ENCODE data around the gene HOXC12. TPM values are rescaled to one million over a fixed set of nuclear protein-coding genes. Genes with fewer than 3 reads are reported as not detected.
A peak's percentile ranks its signal among the peaks of the same experiment; 100 is the strongest.

HOXC12 gene
- total and polyA plus RNA-seq, 3 experiments from 2014 or later: not detected

- POLR2A ChIA-PET: no interaction called here
- Histone ChIP-seq H3K36me3 (ENCODE audit: insufficient read depth, low read length) (no peaks in the 10 kb centered on the region), H3K27ac (ENCODE audit: low read depth, low read length) (no peak overlapping the region), H3K4me1 (ENCODE audit: insufficient read depth, low read length) (peaks cover 46% of the 10 kb centered on the region), H3K9me3 (ENCODE audit: low read length) (no peaks in the 10 kb centered on the region), H3K4me3 (ENCODE audit: low read length) (no peak overlapping the region), H3K27me3 (ENCODE audit: insufficient read depth, low read length, poor library complexity, severe bottlenecking) (peaks cover 91% of the 10 kb centered on the region)
- peak overlapping the region in 5 of 7 donors; percentile 8 to 71 (median 27) for H3K4me3 Mint-ChIP-seq
- H3K27me3 Mint-ChIP-seq: peaks cover 91 to 94% of the 10 kb centered on the region in 2 donors
- H3K27ac Mint-ChIP-seq: peak overlapping the region in 1 of 8 donors; percentile 43
- CTCF ChIA-PET: interaction anchor here (1.2 to 15.2 kb wide), 4 partner anchors 10 to 207 kb away, joined by 3 to 216 read pairs (median 5); partner anchors contain the start of genes HOXC5 and HOXC8
- DNase-seq: no peak
- H3K9me3 Mint-ChIP-seq: peaks cover 0 to 6% (median 2%) of the 10 kb centered on the region in 5 donors
- no peaks in the 10 kb centered on the region for H3K36me3 Mint-ChIP-seq
- peaks cover 31 to 66% (median 40%) of the 10 kb centered on the region in 3 donors for H3K4me1 Mint-ChIP-seq
Measured at GRCh38 chr12:53998110-53998899, 43.6 kb downstream of the HOXC12 start.

GRCh38 chr12:53998900-53999236, 44.2 kb downstream of the HOXC12 start:
- peaks cover 28 to 61% (median 36%) of the 10 kb centered on the region in 3 donors for H3K4me1 Mint-ChIP-seq
- no peaks in the 10 kb centered on the region for H3K36me3 Mint-ChIP-seq
- peak overlapping the region in 2 of 8 donors; percentile 34 to 43 for H3K27ac Mint-ChIP-seq
- H3K4me3 Mint-ChIP-seq: peak overlapping the region in 2 of 7 donors; percentile 45 to 59
- Histone ChIP-seq H3K4me1 (ENCODE audit: insufficient read depth, low read length) (peaks cover 46% of the 10 kb centered on the region), H3K36me3 (ENCODE audit: insufficient read depth, low read length) (no peaks in the 10 kb centered on the region), H3K27ac (ENCODE audit: low read depth, low read length) (no peak overlapping the region), H3K4me3 (ENCODE audit: low read length) (no peak overlapping the region), H3K27me3 (ENCODE audit: insufficient read depth, low read length, poor library complexity, severe bottlenecking) (peaks cover 91% of the 10 kb centered on the region), H3K9me3 (ENCODE audit: low read length) (no peaks in the 10 kb centered on the region)
- POLR2A ChIA-PET: no interaction called here
- peaks cover 0 to 3% (median 1%) of the 10 kb centered on the region in 5 donors for H3K9me3 Mint-ChIP-seq
- DNase-seq: no peak
- CTCF ChIA-PET: interaction anchor here (1.2 to 15.2 kb wide), 3 partner anchors 10 to 206 kb away, joined by 3 to 216 read pairs (median 5); partner anchors contain the start of genes HOXC5 and HOXC8
- H3K27me3 Mint-ChIP-seq: peaks cover 90 to 94% of the 10 kb centered on the region in 2 donors

- POLR2A ChIA-PET: interaction anchor here (1.2 kb wide), 1 partner anchor 192 kb away, joined by 5 read pairs; no protein-coding TSS in a partner anchor
- peaks cover 0 to 2% (median 0%) of the 10 kb centered on the region in 5 donors for H3K9me3 Mint-ChIP-seq
Measured at GRCh38 chr12:53999559-54000115, 44.9 kb downstream of the HOXC12 start.

GRCh38 chr12:54000116-54001114, 45.7 kb downstream of the HOXC12 start, which contains the start of gene HOXC9:
Gene HOXC9, plus strand, starts transcription at chr12:54000161. Its CDS starts 28 bp downstream, at chr12:54000189.
- DNase-seq: no peak

More at GRCh38 chr12:53999559-54000115, 44.9 kb downstream of the HOXC12 start:
- H3K4me3 Mint-ChIP-seq: peak overlapping the region; percentile 23 to 65 (median 51)
- H3K36me3 Mint-ChIP-seq: no peaks in the 10 kb centered on the region
- peak overlapping the region in 1 of 8 donors; percentile 43 for H3K27ac Mint-ChIP-seq
- peak overlapping the region; percentile 65 for H3K27ac ChIP-seq (ENCODE audit: low read depth, low read length)
- H3K27me3 ChIP-seq (ENCODE audit: insufficient read depth, low read length, poor library complexity, severe bottlenecking): peaks cover 91% of the 10 kb centered on the region
- no peaks in the 10 kb centered on the region for H3K9me3 ChIP-seq (ENCODE audit: low read length)
- peak overlapping the region; percentile 26 for H3K4me3 ChIP-seq (ENCODE audit: low read length)
- CTCF ChIA-PET: interaction anchor here (0.6 to 15.2 kb wide), 10 partner anchors 9 to 217 kb away, joined by 3 to 216 read pairs (median 3); partner anchors contain the start of genes HOXC5 and HOXC8
- H3K27me3 Mint-ChIP-seq: peaks cover 91 to 94% of the 10 kb centered on the region in 2 donors
- peaks cover 41% of the 10 kb centered on the region for H3K4me1 ChIP-seq (ENCODE audit: insufficient read depth, low read length)
- H3K36me3 ChIP-seq (ENCODE audit: insufficient read depth, low read length): no peaks in the 10 kb centered on the region
- no peak for DNase-seq
- H3K4me1 Mint-ChIP-seq: peaks cover 28 to 54% (median 31%) of the 10 kb centered on the region in 3 donors

DNA sequence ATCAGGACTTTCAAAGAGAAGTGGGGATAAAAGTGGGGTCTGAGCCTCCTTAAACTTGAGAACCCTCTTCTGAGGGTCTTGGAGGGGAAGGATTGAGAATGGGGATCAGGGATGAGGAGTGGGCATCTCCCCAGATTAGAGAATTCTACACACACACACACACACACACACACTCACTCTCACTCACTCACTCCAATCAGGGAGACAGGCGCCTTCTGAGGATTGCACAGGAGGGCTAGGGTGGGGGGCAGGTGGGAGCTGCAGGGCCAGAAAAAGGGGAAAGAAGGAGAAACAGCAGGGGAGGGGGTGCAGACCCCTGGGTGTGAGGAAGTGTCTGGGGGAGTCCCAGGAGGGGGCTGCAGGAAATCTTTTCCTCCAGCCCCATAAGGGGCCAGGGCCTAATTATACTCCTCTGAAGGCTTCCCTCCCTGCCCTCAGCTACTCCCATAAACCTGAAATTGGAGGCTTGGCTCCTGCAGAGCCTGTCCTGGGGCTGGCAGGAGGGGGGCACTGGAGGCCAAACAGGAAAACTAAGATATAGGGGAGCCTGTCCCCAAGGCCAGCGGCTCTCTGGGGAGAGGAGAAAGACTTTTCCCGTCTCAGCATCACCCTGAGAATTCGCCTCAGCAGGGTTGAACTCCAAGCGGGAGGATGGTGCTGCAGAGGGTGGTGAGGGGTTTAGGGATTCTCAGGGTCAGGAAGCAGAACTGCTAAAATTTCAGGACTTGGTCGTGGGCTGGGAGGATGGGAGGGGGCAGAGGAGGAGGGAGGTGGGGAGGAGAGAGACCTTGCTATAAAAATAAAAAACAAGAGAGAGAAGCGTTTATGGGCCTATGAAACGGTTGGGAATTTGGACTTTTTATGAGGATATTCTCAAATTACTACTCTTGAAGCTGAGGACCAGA, 46.8 kb downstream of the HOXC12 start:
- Histone ChIP-seq H3K36me3 (ENCODE audit: insufficient read depth, low read length) (no peaks in the 10 kb centered on the region), H3K4me3 (ENCODE audit: low read length) (no peak overlapping the region), H3K27ac (ENCODE audit: low read depth, low read length) (no peak overlapping the region), H3K27me3 (ENCODE audit: insufficient read depth, low read length, poor library complexity, severe bottlenecking) (peaks cover 91% of the 10 kb centered on the region), H3K9me3 (ENCODE audit: low read length) (no peaks in the 10 kb centered on the region), H3K4me1 (ENCODE audit: insufficient read depth, low read length) (peaks cover 28% of the 10 kb centered on the region)
- Mint-ChIP-seq H3K36me3 (no peaks in the 10 kb centered on the region), H3K27me3 (peaks cover 91 to 96% of the 10 kb centered on the region in 2 donors), H3K27ac (peak overlapping the region in 1 of 8 donors; percentile 78), H3K4me3 (peak overlapping the region in 4 of 7 donors; percentile 4 to 43 (median 22)), H3K4me1 (peaks cover 20 to 49% (median 28%) of the 10 kb centered on the region in 3 donors), H3K9me3 (peaks cover 0 to 4% (median 0%) of the 10 kb centered on the region in 5 donors)
- CTCF ChIA-PET: interaction anchor here (0.6 to 15.2 kb wide), 6 partner anchors 14 to 299 kb away, joined by 3 to 216 read pairs (median 4); no protein-coding TSS in a partner anchor
- DNase-seq: no peak
- POLR2A ChIA-PET: no interaction called here

More at GRCh38 chr12:54000116-54001114, 45.7 kb downstream of the HOXC12 start, which contains the start of gene HOXC9:
- Histone ChIP-seq H3K4me1 (ENCODE audit: insufficient read depth, low read length) (peaks cover 34% of the 10 kb centered on the region), H3K27me3 (ENCODE audit: insufficient read depth, low read length, poor library complexity, severe bottlenecking) (peaks cover 91% of the 10 kb centered on the region), H3K36me3 (ENCODE audit: insufficient read depth, low read length) (no peaks in the 10 kb centered on the region), H3K9me3 (ENCODE audit: low read length) (no peaks in the 10 kb centered on the region), H3K4me3 (ENCODE audit: low read length) (peak within 1 kb of the TSS; percentile 26), H3K27ac (ENCODE audit: low read depth, low read length) (peak within 1 kb of the TSS; percentile 65)
- H3K27ac Mint-ChIP-seq: peak within 1 kb of the TSS in 2 of 8 donors; percentile 34 to 78
- no peaks in the 10 kb centered on the region for H3K36me3 Mint-ChIP-seq
- H3K4me3 Mint-ChIP-seq: peak within 1 kb of the TSS; percentile 32 to 65 (median 51)
- CTCF ChIA-PET: interaction anchor here (0.6 to 15.2 kb wide), 8 partner anchors 8 to 216 kb away, joined by 3 to 216 read pairs (median 3); partner anchors contain the start of gene HOXC8
- POLR2A ChIA-PET: interaction anchor here (1.2 kb wide), 1 partner anchor 191 kb away, joined by 5 read pairs; no protein-coding TSS in a partner anchor
- peaks cover 0 to 2% (median 0%) of the 10 kb centered on the region in 5 donors for H3K9me3 Mint-ChIP-seq
- H3K4me1 Mint-ChIP-seq: peaks cover 22 to 49% (median 23%) of the 10 kb centered on the region in 3 donors
- peaks cover 89 to 94% of the 10 kb centered on the region in 2 donors for H3K27me3 Mint-ChIP-seq

DNA sequence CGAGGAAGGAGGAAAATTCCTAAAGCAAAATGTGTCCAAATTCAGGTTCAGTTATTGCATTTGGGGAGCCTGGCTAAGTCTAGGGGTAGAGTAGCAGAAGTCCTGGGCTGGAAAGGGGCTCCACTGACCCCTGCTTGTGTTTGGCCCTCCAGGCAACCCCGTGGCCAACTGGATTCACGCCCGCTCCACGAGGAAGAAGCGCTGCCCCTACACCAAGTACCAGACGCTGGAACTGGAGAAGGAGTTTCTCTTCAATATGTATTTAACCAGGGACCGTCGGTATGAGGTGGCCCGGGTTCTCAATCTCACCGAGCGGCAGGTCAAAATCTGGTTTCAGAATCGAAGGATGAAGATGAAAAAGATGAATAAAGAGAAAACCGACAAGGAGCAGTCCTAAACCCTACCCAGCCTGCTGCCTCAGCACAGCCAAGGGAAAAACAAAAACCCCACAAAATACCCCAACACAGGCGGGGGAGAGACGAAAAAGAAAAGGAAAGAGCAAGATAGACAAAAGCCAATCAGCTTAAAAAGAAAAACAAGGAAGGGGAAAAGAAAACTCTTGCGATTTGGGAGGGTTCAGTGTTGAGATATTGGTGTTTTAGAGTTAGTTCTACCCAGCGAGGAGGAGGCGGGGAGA, 47.7 kb downstream of the HOXC12 start:
- Mint-ChIP-seq H3K27me3 (peaks cover 85 to 98% of the 10 kb centered on the region in 2 donors), H3K4me1 (peaks cover 20 to 45% (median 28%) of the 10 kb centered on the region in 3 donors), H3K27ac (peak overlapping the region in 3 of 8 donors; percentile 69 to 82 (median 78)), H3K4me3 (peak overlapping the region in 1 of 7 donors; percentile 5), H3K36me3 (no peaks in the 10 kb centered on the region), H3K9me3 (peaks cover 0 to 4% (median 0%) of the 10 kb centered on the region in 5 donors)
- H3K9me3 ChIP-seq (ENCODE audit: low read length): no peaks in the 10 kb centered on the region
- CTCF ChIA-PET: interaction anchor here (0.7 to 15.2 kb wide), 2 partner anchors 189 to 203 kb away, joined by 3 to 216 read pairs; no protein-coding TSS in a partner anchor
- DNase-seq: no peak
- H3K4me1 ChIP-seq (ENCODE audit: insufficient read depth, low read length): peaks cover 22% of the 10 kb centered on the region
- no peaks in the 10 kb centered on the region for H3K36me3 ChIP-seq (ENCODE audit: insufficient read depth, low read length)
- POLR2A ChIA-PET: interaction anchor here (0.6 kb wide), 1 partner anchor 189 kb away, joined by 3 read pairs; no protein-coding TSS in a partner anchor
- H3K4me3 ChIP-seq (ENCODE audit: low read length): no peak overlapping the region
- no peak overlapping the region for H3K27ac ChIP-seq (ENCODE audit: low read depth, low read length)
- peaks cover 91% of the 10 kb centered on the region for H3K27me3 ChIP-seq (ENCODE audit: insufficient read depth, low read length, poor library complexity, severe bottlenecking)
